CD4-positive, alpha-beta T cell treated with Interleukin-15 for 4 hours (primary cell): ENCODE data around the gene MYH15.
A peak's percentile ranks its signal among the peaks of the same experiment; 100 is the strongest.

Experiments
- DNase-seq: peaks from one replicate; pipeline ENCODE4 v3.0.0-alpha.2; 2020; ENCODE audit warnings: low spot score

The MYH15 gene

GRCh38 chr3:108509871-108510270 is 525 bp downstream of the MYH15 start:
- no peak for DNase-seq

GRCh38 chr3:108509263-108509662 is 1.1 kb downstream of the MYH15 start:
- DNase-seq, result no peak

- no peak for DNase-seq
Observed at GRCh38 chr3:108507902-108508301, 2.5 kb downstream of the MYH15 start.

GRCh38 chr3:108505811-108506210 is 4.6 kb downstream of the MYH15 start:
- DNase-seq, result no peak

GRCh38 chr3:108503722-108504121 is 6.7 kb downstream of the MYH15 start:
- no peak for DNase-seq

- no peak for DNase-seq
Observed at GRCh38 chr3:108501535-108501934, 8.9 kb downstream of the MYH15 start.

- DNase-seq, result no peak
Observed at GRCh38 chr3:108500728-108501127, 9.7 kb downstream of the MYH15 start.

- no peak for DNase-seq
Observed at GRCh38 chr3:108497271-108497670, 13.1 kb downstream of the MYH15 start.

- no peak for DNase-seq
Observed at GRCh38 chr3:108495717-108496116, 14.7 kb downstream of the MYH15 start.

GRCh38 chr3:108494906-108495531 is 15.4 kb downstream of the MYH15 start:
- DNase-seq, result no peak

GRCh38 chr3:108493862-108494261 is 16.5 kb downstream of the MYH15 start:
- DNase-seq, result no peak

- no peak for DNase-seq
Observed at GRCh38 chr3:108491456-108491855, 18.9 kb downstream of the MYH15 start.

GRCh38 chr3:108489776-108490175 is 20.6 kb downstream of the MYH15 start:
- DNase-seq, result peak; percentile 58

- no peak for DNase-seq
Observed at GRCh38 chr3:108488631-108489030, 21.8 kb downstream of the MYH15 start.

- no peak for DNase-seq
Observed at GRCh38 chr3:108487439-108487838, 23.0 kb downstream of the MYH15 start.

- DNase-seq, result no peak
Observed at GRCh38 chr3:108486941-108487340, 23.5 kb downstream of the MYH15 start.

GRCh38 chr3:108486338-108486737 is 24.1 kb downstream of the MYH15 start:
- no peak for DNase-seq

GRCh38 chr3:108485146-108485545 is 25.2 kb downstream of the MYH15 start:
- DNase-seq, result no peak

- no peak for DNase-seq
Observed at GRCh38 chr3:108479224-108479623, 31.2 kb downstream of the MYH15 start.

GRCh38 chr3:108477511-108478147 is 32.8 kb downstream of the MYH15 start:
- peak; percentile 65 for DNase-seq

GRCh38 chr3:108475220-108475782 is 35.1 kb downstream of the MYH15 start:
- DNase-seq, result no peak

GRCh38 chr3:108474581-108474980 is 35.8 kb downstream of the MYH15 start:
- DNase-seq, result no peak

- no peak for DNase-seq
Observed at GRCh38 chr3:108473711-108474110, 36.7 kb downstream of the MYH15 start.
